ENCODE data around the gene CLN6. TPM values are rescaled to one million over a fixed set of nuclear protein-coding genes. Genes with fewer than 3 reads are reported as not detected.

The CLN6 gene
- total RNA-seq, 4 donors from 2014 or later = 20.3 to 38.1 (median 27.9) TPM

- no peak for TF ChIP-seq POLR2AphosphoS5 (IDR thresholded peaks at IDR 0.05)
- TF ChIP-seq POLR2A (IDR thresholded peaks at IDR 0.05) = no peak
- no peak for TF ChIP-seq CTCF (IDR thresholded peaks at IDR 0.05)
- no peak for TF ChIP-seq EP300 (IDR thresholded peaks at IDR 0.05)
- DNase-seq (ENCODE audit: low spot score in 2 of 2) = no peak
- 77% methylated on average over 4 of the region's 4 CpGs for WGBS
- Histone ChIP-seq H3K9me3 (no peaks in the 10 kb centered on the region), H3K4me3 (no peak overlapping the region), H3K27me3 (no peaks in the 10 kb centered on the region), H3K27ac (no peak overlapping the region), H3K36me3 (peaks cover 43% of the 10 kb centered on the region), H3K4me1 (no peaks in the 10 kb centered on the region)
These were observed 62.7 kb downstream of the CLN6 start for GRCh38 chr15:68166847-68167246.

- no peaks in the 10 kb centered on the region for H3K4me1 ChIP-seq
- no peak overlapping the region for H3K4me3 ChIP-seq
- peaks cover 43% of the 10 kb centered on the region for H3K36me3 ChIP-seq
- H3K9me3 ChIP-seq = no peaks in the 10 kb centered on the region
- H3K27me3 ChIP-seq = no peaks in the 10 kb centered on the region
- H3K27ac ChIP-seq = no peak overlapping the region
- TF ChIP-seq EP300 (IDR thresholded peaks at IDR 0.05) (no peak), POLR2AphosphoS5 (IDR thresholded peaks at IDR 0.05) (no peak), CTCF (IDR thresholded peaks at IDR 0.05) (no peak), POLR2A (IDR thresholded peaks at IDR 0.05) (no peak)
- DNase-seq (ENCODE audit: low spot score in 2 of 2) = no peak
These were observed 66.3 kb downstream of the CLN6 start for GRCh38 chr15:68163191-68163590.

GRCh38 chr15:68158046-68158628, 71.4 kb downstream of the CLN6 start:
- TF ChIP-seq EP300 (IDR thresholded peaks at IDR 0.05) = peak; percentile 55
- no peak for TF ChIP-seq POLR2AphosphoS5 (IDR thresholded peaks at IDR 0.05)
- no peak for TF ChIP-seq POLR2A (IDR thresholded peaks at IDR 0.05)
- no peak for DNase-seq (ENCODE audit: low spot score in 2 of 2)
- Histone ChIP-seq H3K27ac (no peak overlapping the region), H3K36me3 (peaks cover 34% of the 10 kb centered on the region), H3K4me1 (no peaks in the 10 kb centered on the region), H3K27me3 (no peaks in the 10 kb centered on the region), H3K4me3 (no peak overlapping the region), H3K9me3 (no peaks in the 10 kb centered on the region)
- WGBS = 74% methylated on average over 3 of the region's 3 CpGs

GRCh38 chr15:68157074-68157473, 72.5 kb downstream of the CLN6 start:
- Histone ChIP-seq H3K27me3 (no peaks in the 10 kb centered on the region), H3K4me1 (no peaks in the 10 kb centered on the region), H3K27ac (no peak overlapping the region), H3K36me3 (peaks cover 34% of the 10 kb centered on the region), H3K9me3 (no peaks in the 10 kb centered on the region), H3K4me3 (no peak overlapping the region)
- 62% methylated on average over 1 of the region's 1 CpG for WGBS
- TF ChIP-seq CTCF (IDR thresholded peaks at IDR 0.05) = no peak
- no peak for TF ChIP-seq POLR2A (IDR thresholded peaks at IDR 0.05)
- no peak for TF ChIP-seq POLR2AphosphoS5 (IDR thresholded peaks at IDR 0.05)
- no peak for TF ChIP-seq EP300 (IDR thresholded peaks at IDR 0.05)
- no peak for DNase-seq (ENCODE audit: low spot score in 2 of 2)

Other genes with a start within 250 kb of the CLN6 start
- 10 to 100 TPM; 43.7 to 71.5 (median 52.5) TPM for gene PIAS1, start 175.4 kb downstream of the CLN6 start, total RNA-seq
- 10 to 100 TPM in 1 of 4 donors, 1 to 10 TPM in 3; 2.4 to 13.6 (median 4.8) TPM for gene CALML4, start 24.4 kb downstream of the CLN6 start, total RNA-seq
- 10 to 100 TPM; 56.3 to 89.6 (median 63.8) TPM for gene FEM1B, start 48.0 kb upstream of the CLN6 start, total RNA-seq
- 1 to 10 TPM in 3 of 4 donors, under 1 TPM in 1; 0.83 to 3.6 (median 2.0) TPM for gene ITGA11, start 202.4 kb upstream of the CLN6 start, total RNA-seq